Thoracic aorta (tissue), 2 donors: ENCODE data around the gene CREG2. TPM values are rescaled to one million over a fixed set of nuclear protein-coding genes. Genes with fewer than 3 reads are reported as not detected.

ENCODE experiments used
- ATAC-seq: fragments of 150-250 bp; one replicate; pipeline ENCODE4 v1.8.0; 2017; ENCODE audit warnings: low read depth; ENCODE audit not compliant: insufficient number of reproducible peaks, low FRiP score
- DNase-seq: peaks from one replicate; pipeline ENCODE4 v3.0.0-alpha.2; 2020; ENCODE audit warnings: low spot score
- H3K27ac ChIP-seq, 2 donors: fragments of 200-600 bp; sonication (generic); 1 replicate in 1 of 2; 2 replicates in 1 of 2; pipeline ENCODE4 v1.5.1; 2016; ENCODE audit warnings: mild to moderate bottlenecking in 2 of 2, moderate library complexity in 2 of 2
- H3K27me3 ChIP-seq: fragments of 200-600 bp; sonication (generic); replicated peaks from 2 replicates; pipeline ENCODE4 v1.6.0; 2016; ENCODE audit warnings: mild to moderate bottlenecking; ENCODE audit not compliant: insufficient read depth
- H3K36me3 ChIP-seq: fragments of 200-600 bp; sonication (generic); one replicate; pipeline ENCODE4 v1.5.1; 2016
- H3K4me1 ChIP-seq, 2 donors: fragments of 200-600 bp; sonication (generic); 1 replicate in 1 of 2; 2 replicates in 1 of 2; pipeline versions ENCODE4 v1.5.1 to v1.6.0; 2016; ENCODE audit warnings: low read depth in 2 of 2, mild to moderate bottlenecking in 1 of 2; ENCODE audit not compliant: control insufficient read depth in 1 of 2
- H3K4me3 ChIP-seq: fragments of 200-600 bp; sonication (generic); 2 replicates; pipeline ENCODE4 v1.5.1; 2016; ENCODE audit warnings: mild to moderate bottlenecking
- H3K9me3 ChIP-seq: fragments of 200-600 bp; sonication (generic); 2 replicates; pipeline ENCODE4 v1.5.1; 2016
- total RNA-seq, 2 donors: library from RNA; depleted of rRNA; stranded (reverse); fragments of >200 nt; gene quantifications; one replicate each; pipeline versions ENCODE4 v1.1.0 to v1.2.3, GENCODE V29; 2016
- TF ChIP-seq, protein P1 (sequence below): fragments of 200-600 bp; sonication (generic); IDR thresholded peaks from one replicate; pipeline ENCODE4 v1.5.1; 2019; ENCODE audit warnings: antibody characterized with exemption

The CREG2 gene
- total RNA-seq, 2 donors from 2014 or later, result not detected

- H3K4me3 ChIP-seq, result no peak overlapping the region
- no peak overlapping the region for H3K27ac ChIP-seq
- no peaks in the 10 kb centered on the region for H3K36me3 ChIP-seq
- no peak for ATAC-seq
- no peak for DNase-seq
- H3K27me3 ChIP-seq, result no peaks in the 10 kb centered on the region
- no peaks in the 10 kb centered on the region for H3K4me1 ChIP-seq
- H3K9me3 ChIP-seq, result no peaks in the 10 kb centered on the region
- TF ChIP-seq, protein P1, sequence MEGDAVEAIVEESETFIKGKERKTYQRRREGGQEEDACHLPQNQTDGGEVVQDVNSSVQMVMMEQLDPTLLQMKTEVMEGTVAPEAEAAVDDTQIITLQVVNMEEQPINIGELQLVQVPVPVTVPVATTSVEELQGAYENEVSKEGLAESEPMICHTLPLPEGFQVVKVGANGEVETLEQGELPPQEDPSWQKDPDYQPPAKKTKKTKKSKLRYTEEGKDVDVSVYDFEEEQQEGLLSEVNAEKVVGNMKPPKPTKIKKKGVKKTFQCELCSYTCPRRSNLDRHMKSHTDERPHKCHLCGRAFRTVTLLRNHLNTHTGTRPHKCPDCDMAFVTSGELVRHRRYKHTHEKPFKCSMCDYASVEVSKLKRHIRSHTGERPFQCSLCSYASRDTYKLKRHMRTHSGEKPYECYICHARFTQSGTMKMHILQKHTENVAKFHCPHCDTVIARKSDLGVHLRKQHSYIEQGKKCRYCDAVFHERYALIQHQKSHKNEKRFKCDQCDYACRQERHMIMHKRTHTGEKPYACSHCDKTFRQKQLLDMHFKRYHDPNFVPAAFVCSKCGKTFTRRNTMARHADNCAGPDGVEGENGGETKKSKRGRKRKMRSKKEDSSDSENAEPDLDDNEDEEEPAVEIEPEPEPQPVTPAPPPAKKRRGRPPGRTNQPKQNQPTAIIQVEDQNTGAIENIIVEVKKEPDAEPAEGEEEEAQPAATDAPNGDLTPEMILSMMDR, result peak; percentile 79
Measured at GRCh38 chr2:101341901-101342624, 45.2 kb downstream of the CREG2 start.

DNA sequence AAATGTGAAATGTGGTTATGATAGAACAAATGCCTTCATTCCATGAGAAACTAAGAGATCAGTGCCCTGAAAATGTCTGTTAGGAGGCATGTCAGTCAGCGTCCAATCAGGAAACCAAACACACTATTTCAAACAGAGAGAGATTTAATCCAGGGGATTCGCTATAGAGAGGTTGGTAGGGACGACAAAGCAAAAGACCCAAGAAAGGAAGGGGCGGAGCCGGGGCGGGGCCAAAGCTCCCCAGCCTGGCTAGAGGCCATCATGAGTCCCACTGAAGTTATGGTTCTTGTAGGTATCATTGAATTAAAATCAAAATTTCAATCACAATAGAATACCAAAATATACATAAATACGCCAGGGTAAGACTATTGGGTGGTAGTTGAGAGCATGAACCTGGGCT, 45.9 kb downstream of the CREG2 start:
- TF ChIP-seq, protein P1, result no peak
- H3K27me3 ChIP-seq, result no peaks in the 10 kb centered on the region
- H3K4me3 ChIP-seq, result no peak overlapping the region
- no peaks in the 10 kb centered on the region for H3K4me1 ChIP-seq
- H3K27ac ChIP-seq, result no peak overlapping the region
- ATAC-seq, result no peak
- no peak for DNase-seq
- no peaks in the 10 kb centered on the region for H3K9me3 ChIP-seq
- no peaks in the 10 kb centered on the region for H3K36me3 ChIP-seq

- Histone ChIP-seq H3K4me3 (no peak overlapping the region), H3K4me1 (no peaks in the 10 kb centered on the region), H3K27me3 (no peaks in the 10 kb centered on the region), H3K9me3 (no peaks in the 10 kb centered on the region), H3K36me3 (no peaks in the 10 kb centered on the region), H3K27ac (no peak overlapping the region)
- TF ChIP-seq, protein P1, result no peak
- ATAC-seq (no peak), DNase-seq (no peak)
Measured at GRCh38 chr2:101340141-101340551, 47.2 kb downstream of the CREG2 start.

DNA sequence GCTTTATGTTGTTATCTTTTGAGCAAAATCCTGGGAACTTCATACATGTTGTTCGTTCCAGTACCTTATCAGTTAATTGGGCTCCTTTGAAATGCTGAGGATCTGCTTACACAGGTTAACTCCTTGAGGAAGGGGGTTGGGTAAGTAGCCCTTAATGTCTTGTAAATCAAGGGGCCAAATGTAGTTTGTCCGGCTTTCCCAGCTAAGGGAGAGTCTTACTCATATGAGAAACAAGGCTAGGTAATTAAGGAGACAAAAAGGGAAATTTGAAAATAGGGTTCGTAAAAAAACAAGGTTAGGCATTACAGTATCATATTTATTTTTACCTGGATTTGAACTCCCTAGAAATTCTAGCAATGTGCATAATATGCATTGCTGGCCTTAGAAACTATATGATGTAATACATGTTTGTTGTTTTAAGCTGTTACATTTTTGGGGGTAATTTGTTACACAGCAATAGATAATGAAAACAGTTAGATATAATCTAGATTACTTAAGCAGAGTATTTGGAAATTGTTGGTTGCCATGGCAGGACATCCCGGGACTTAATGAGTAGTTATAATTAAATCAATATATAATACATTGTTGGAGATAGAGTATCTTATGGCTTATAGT, 47.9 kb downstream of the CREG2 start:
- no peaks in the 10 kb centered on the region for H3K27me3 ChIP-seq

DNA sequence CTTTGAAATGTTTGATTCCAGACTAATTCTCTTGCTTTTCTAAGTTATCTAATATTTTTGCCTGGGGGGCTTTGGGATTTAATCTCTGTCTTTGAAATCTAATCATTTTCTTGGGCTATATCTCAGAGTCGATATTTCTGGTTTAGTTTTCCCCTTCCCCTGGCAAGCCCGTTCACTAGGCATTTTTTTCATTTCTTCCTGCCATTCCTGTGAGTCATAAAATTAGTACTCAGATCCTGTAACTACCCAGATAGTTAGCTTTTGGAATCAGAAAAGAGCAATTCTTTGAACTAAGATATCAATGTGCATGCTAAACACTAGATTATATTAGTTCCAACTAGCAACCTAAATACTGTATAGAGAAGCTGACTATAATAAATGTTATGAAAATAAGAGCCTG, 49.4 kb downstream of the CREG2 start:
- DNase-seq (no peak), ATAC-seq (no peak)
- Histone ChIP-seq H3K4me1 (no peaks in the 10 kb centered on the region), H3K36me3 (no peaks in the 10 kb centered on the region), H3K27ac (no peak overlapping the region), H3K27me3 (no peaks in the 10 kb centered on the region), H3K4me3 (no peak overlapping the region), H3K9me3 (no peaks in the 10 kb centered on the region)
- TF ChIP-seq, protein P1, result no peak

More for the DNA sequence above, 47.9 kb downstream of the CREG2 start:
- H3K4me3 ChIP-seq, result no peak overlapping the region
- no peak overlapping the region for H3K27ac ChIP-seq
- no peaks in the 10 kb centered on the region for H3K36me3 ChIP-seq
- no peaks in the 10 kb centered on the region for H3K4me1 ChIP-seq
- DNase-seq (no peak), ATAC-seq (no peak)
- no peaks in the 10 kb centered on the region for H3K9me3 ChIP-seq
- TF ChIP-seq, protein P1, result no peak
